Smooth muscle cell (in vitro differentiated cells): ENCODE data around the gene FAM13C. TPM values are rescaled to one million over a fixed set of nuclear protein-coding genes. Genes with fewer than 3 reads are reported as not detected.
"Not testable (repeated sequence)": the region's sequence is repeated elsewhere in the genome, so short reads cannot be mapped to it uniquely, and the experiment has no call there.

ENCODE experiments used
- DNase-seq: peaks from one replicate; lab custom pipeline; 2025; ENCODE audit not compliant: unreplicated experiment; lab: John Stamatoyannopoulos, UW
- H2AFZ ChIP-seq: fragments of 200-600 bp; sonication (generic); 2 replicates; pipeline ENCODE4 v1.6.0; 2016; ENCODE audit warnings: antibody characterized with exemption, low read depth, mild to moderate bottlenecking
- H3F3A ChIP-seq: fragments of 200-600 bp; sonication (generic); 2 replicates; pipeline ENCODE4 v1.6.0; 2017; ENCODE audit warnings: antibody characterized with exemption, low read depth
- H3K27ac ChIP-seq: fragments of 200-600 bp; sonication (generic); 2 replicates; pipeline ENCODE4 v1.5.1; 2016; ENCODE audit warnings: low read depth, mild to moderate bottlenecking
- H3K27me3 ChIP-seq: fragments of 200-600 bp; sonication (generic); 2 replicates; pipeline ENCODE4 v1.6.1; 2016; ENCODE audit warnings: low read depth, mild to moderate bottlenecking
- H3K36me3 ChIP-seq: fragments of 200-600 bp; sonication (generic); 2 replicates; pipeline ENCODE4 v1.5.1; 2016; ENCODE audit warnings: low read depth
- H3K4me1 ChIP-seq: fragments of 200-600 bp; sonication (generic); 2 replicates; pipeline ENCODE4 v1.5.1; 2016; ENCODE audit warnings: low read depth
- H3K4me2 ChIP-seq: fragments of 200-600 bp; sonication (generic); 2 replicates; pipeline ENCODE4 v1.6.0; 2016; ENCODE audit warnings: mild to moderate bottlenecking
- H3K4me3 ChIP-seq: fragments of 200-600 bp; sonication (generic); 2 replicates; pipeline ENCODE4 v1.5.1; 2016; ENCODE audit warnings: mild to moderate bottlenecking
- H3K79me2 ChIP-seq: fragments of 200-600 bp; sonication (generic); 2 replicates; pipeline ENCODE4 v1.6.0; 2016; ENCODE audit warnings: low read depth, mild to moderate bottlenecking
- H3K9ac ChIP-seq: fragments of 200-600 bp; sonication (generic); 2 replicates; pipeline ENCODE4 v1.6.0; 2016; ENCODE audit warnings: low read depth
- H3K9me3 ChIP-seq: fragments of 200-600 bp; sonication (generic); replicated peaks from 2 replicates; pipeline ENCODE4 v1.5.1; 2016; ENCODE audit warnings: low read depth
- H4K20me1 ChIP-seq: fragments of 200-600 bp; sonication (generic); 2 replicates; pipeline ENCODE4 v1.6.0; 2016; ENCODE audit warnings: low read depth
- WGBS: methylation state at CpG from one replicate; pipeline ENCODE4 v1.1.7; 2016; ENCODE audit warnings: low lambda C conversion rate; 5-methylcytosine and 5-hydroxymethylcytosine counted together
- polyA plus RNA-seq: library from polyadenylated mRNA; unstranded; fragments of >200 nt; fragmentation: Nextera tagmentation; extraction: Ambion mirVana; gene quantifications from 2 replicates; pipeline ENCODE4 v1.2.1, GENCODE V29; 2016
- total RNA-seq: library from RNA; depleted of rRNA; stranded (reverse); fragments of >200 nt; gene quantifications from 2 replicates; pipeline ENCODE4 v1.2.3, GENCODE V29; 2014
- TF ChIP-seq, protein P1 (sequence below): fragments of 200-600 bp; sonication (generic); IDR thresholded peaks from 2 replicates; pipeline ENCODE4 v1.5.1; 2017; ENCODE audit warnings: borderline replicate concordance, mild to moderate bottlenecking, antibody characterized with exemption; ENCODE audit not compliant: insufficient read depth, poor library complexity, severe bottlenecking

Gene FAM13C
- total and polyA plus RNA-seq, 2 experiments from 2014 or later, result not detected

DNA sequence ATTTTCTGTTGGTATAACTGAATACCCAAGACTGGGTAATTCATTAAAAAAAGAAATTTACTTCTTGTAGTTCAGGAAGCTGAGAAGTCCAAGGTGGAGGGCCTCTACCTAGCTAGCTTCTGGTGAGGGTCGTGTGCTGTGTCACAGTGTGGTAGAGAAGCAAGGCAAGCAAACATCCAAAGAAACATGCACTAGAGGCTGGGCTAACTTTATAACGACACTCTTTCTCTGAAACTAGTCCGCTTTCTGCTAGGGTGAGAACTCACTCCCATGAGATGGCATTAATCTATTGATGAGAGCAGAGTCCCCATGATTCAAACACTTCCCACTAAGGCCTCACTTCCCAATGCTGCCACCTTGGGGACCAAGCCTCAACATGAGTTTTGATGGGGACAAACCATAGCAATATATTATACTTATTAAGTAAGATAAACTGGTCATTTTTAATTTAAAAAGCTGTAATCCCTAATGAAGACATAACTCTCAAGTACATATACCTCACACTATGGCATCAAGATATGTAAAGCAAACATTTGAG, 135.1 kb downstream of the FAM13C start:
- Histone ChIP-seq H3K27me3 (no peaks in the 10 kb centered on the region), H3K9ac (no peak overlapping the region), H2AFZ (no peak overlapping the region), H3K27ac (no peak overlapping the region), H3K36me3 (no peaks in the 10 kb centered on the region), H3K4me1 (no peaks in the 10 kb centered on the region), H3F3A (no peaks in the 10 kb centered on the region), H3K9me3 (no peaks in the 10 kb centered on the region), H4K20me1 (no peaks in the 10 kb centered on the region), H3K4me3 (no peak overlapping the region), H3K4me2 (no peak overlapping the region), H3K79me2 (no peaks in the 10 kb centered on the region)
- no peak for DNase-seq
- TF ChIP-seq, protein P1, sequence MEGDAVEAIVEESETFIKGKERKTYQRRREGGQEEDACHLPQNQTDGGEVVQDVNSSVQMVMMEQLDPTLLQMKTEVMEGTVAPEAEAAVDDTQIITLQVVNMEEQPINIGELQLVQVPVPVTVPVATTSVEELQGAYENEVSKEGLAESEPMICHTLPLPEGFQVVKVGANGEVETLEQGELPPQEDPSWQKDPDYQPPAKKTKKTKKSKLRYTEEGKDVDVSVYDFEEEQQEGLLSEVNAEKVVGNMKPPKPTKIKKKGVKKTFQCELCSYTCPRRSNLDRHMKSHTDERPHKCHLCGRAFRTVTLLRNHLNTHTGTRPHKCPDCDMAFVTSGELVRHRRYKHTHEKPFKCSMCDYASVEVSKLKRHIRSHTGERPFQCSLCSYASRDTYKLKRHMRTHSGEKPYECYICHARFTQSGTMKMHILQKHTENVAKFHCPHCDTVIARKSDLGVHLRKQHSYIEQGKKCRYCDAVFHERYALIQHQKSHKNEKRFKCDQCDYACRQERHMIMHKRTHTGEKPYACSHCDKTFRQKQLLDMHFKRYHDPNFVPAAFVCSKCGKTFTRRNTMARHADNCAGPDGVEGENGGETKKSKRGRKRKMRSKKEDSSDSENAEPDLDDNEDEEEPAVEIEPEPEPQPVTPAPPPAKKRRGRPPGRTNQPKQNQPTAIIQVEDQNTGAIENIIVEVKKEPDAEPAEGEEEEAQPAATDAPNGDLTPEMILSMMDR, result no peak
- WGBS, result 90% methylated on average over 3 of the region's 3 CpGs

GRCh38 chr10:59225211-59225610, 137.1 kb downstream of the FAM13C start:
- H2AFZ ChIP-seq, result no peak overlapping the region
- H4K20me1 ChIP-seq, result no peaks in the 10 kb centered on the region
- H3K79me2 ChIP-seq, result no peaks in the 10 kb centered on the region
- H3K27ac ChIP-seq, result no peak overlapping the region
- H3K36me3 ChIP-seq, result no peaks in the 10 kb centered on the region
- H3K9ac ChIP-seq, result no peak overlapping the region
- DNase-seq, result no peak
- H3K4me3 ChIP-seq, result no peak overlapping the region
- no peak overlapping the region for H3K4me2 ChIP-seq
- no peaks in the 10 kb centered on the region for H3F3A ChIP-seq
- TF ChIP-seq, protein P1, result no peak
- no peaks in the 10 kb centered on the region for H3K27me3 ChIP-seq
- no peaks in the 10 kb centered on the region for H3K9me3 ChIP-seq
- no peaks in the 10 kb centered on the region for H3K4me1 ChIP-seq

- H3K4me3 ChIP-seq, H3K4me1 ChIP-seq, H3K79me2 ChIP-seq, H3K9ac ChIP-seq, H3F3A ChIP-seq, H3K27ac ChIP-seq, H2AFZ ChIP-seq, DNase-seq, H3K27me3 ChIP-seq, H4K20me1 ChIP-seq, H3K4me2 ChIP-seq, H3K36me3 ChIP-seq, H3K9me3 ChIP-seq: not testable (repeated sequence)
- WGBS, result 98% methylated on average over 2 of the region's 2 CpGs
Observed at GRCh38 chr10:59223597-59223996, 138.8 kb downstream of the FAM13C start.

DNA sequence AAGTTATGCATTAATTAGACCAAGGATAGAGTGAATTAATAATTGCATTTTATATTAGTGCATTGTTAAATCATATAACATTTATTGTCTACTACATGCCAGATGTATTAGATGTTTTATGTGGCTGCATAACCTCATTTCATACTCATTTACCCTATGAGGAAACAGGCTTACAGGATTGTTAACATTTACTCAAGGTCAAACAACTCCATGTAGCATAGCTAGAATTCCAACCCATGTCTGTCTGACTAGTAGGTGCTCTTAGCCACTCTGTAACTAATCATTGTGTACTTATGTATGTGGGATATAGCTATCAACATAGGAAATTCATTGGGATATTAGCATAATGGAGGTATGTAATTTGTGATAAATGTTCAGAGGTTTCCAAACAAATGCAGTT, 139.6 kb downstream of the FAM13C start:
- Histone ChIP-seq H3K27me3 (no peaks in the 10 kb centered on the region), H3F3A (no peaks in the 10 kb centered on the region), H3K4me2 (no peak overlapping the region), H2AFZ (no peak overlapping the region), H3K9me3 (no peaks in the 10 kb centered on the region), H4K20me1 (no peaks in the 10 kb centered on the region), H3K4me1 (no peaks in the 10 kb centered on the region), H3K27ac (no peak overlapping the region), H3K36me3 (no peaks in the 10 kb centered on the region), H3K9ac (no peak overlapping the region), H3K4me3 (no peak overlapping the region), H3K79me2 (no peaks in the 10 kb centered on the region)
- DNase-seq, result no peak
- TF ChIP-seq, protein P1, result no peak
